Activated naive CD8-positive, alpha-beta T cell treated with anti-CD3 and anti-CD28 coated beads, Interleukin-2, amount 50 U/mL, for 24 hours (primary cell): Measurements from ENCODE around the gene GOLGA6C.
"Not testable (repeated sequence)": the region's sequence is repeated elsewhere in the genome, so short reads cannot be mapped to it uniquely, and the experiment has no call there.

Experiments used
- ATAC-seq: fragments of 150-1000 bp; cut with Tn5 transposase; one replicate; pipeline ENCODE4 v1.10.0; 2021
- DNase-seq: peaks from one replicate; pipeline ENCODE4 v3.0.0; 2021
- H3K27ac Mint-ChIP-seq: one replicate; pipeline ENCODE4 v1.8.0; 2021; ENCODE audit warnings: mild to moderate bottlenecking, mixed read lengths
- H3K27me3 Mint-ChIP-seq: one replicate; pipeline ENCODE4 v1.8.0; 2021; ENCODE audit warnings: mixed read lengths
- H3K36me3 Mint-ChIP-seq: one replicate; pipeline ENCODE4 v1.8.0; 2021; ENCODE audit warnings: low read depth, mixed read lengths
- H3K4me1 Mint-ChIP-seq: one replicate; pipeline ENCODE4 v1.8.0; 2021; ENCODE audit warnings: mixed read lengths
- H3K4me3 Mint-ChIP-seq: one replicate; pipeline ENCODE4 v1.8.0; 2021; ENCODE audit warnings: mild to moderate bottlenecking, moderate library complexity, mixed read lengths
- H3K9me3 Mint-ChIP-seq: one replicate; pipeline ENCODE4 v1.8.0; 2021; ENCODE audit warnings: mixed read lengths

The GOLGA6C gene

GRCh38 chr15:75219507-75219929 lies 38.6 kb upstream of the GOLGA6C start:
- H3K4me1 Mint-ChIP-seq, ATAC-seq, H3K9me3 Mint-ChIP-seq, H3K27me3 Mint-ChIP-seq, H3K4me3 Mint-ChIP-seq, DNase-seq, H3K27ac Mint-ChIP-seq, H3K36me3 Mint-ChIP-seq: not testable (repeated sequence)

DNA sequence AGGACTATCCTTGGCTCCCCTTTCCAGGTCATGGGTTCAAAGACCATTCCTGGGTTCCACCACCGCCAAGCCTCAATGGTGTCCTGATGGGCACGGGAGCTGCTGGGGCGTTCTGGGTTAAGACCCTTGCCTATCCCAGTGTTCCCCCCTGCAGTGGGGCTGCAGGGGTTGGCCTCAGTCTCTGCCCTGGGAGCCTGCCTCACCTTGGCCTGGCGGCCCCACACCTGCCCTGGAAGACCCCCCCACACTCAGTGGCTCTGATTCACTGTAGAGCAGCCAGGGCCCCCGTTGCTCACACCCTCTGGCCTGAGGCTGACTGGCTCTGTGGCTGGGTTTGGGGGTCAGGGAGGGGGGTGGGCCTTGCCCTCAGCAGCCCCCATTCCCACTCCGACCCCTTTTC lies 34.4 kb upstream of the GOLGA6C start:
- Mint-ChIP-seq H3K27me3 (peaks cover 4% of the 10 kb centered on the region), H3K9me3 (no peaks in the 10 kb centered on the region), H3K4me3 (no peak overlapping the region), H3K27ac (no peak overlapping the region), H3K4me1 (no peaks in the 10 kb centered on the region), H3K36me3 (no peaks in the 10 kb centered on the region)
- no peak for ATAC-seq
- no peak for DNase-seq

- H3K36me3 Mint-ChIP-seq = no peaks in the 10 kb centered on the region
- no peaks in the 10 kb centered on the region for H3K9me3 Mint-ChIP-seq
- H3K4me1 Mint-ChIP-seq = no peaks in the 10 kb centered on the region
- no peak overlapping the region for H3K4me3 Mint-ChIP-seq
- no peak for ATAC-seq
- H3K27me3 Mint-ChIP-seq = peaks cover 4% of the 10 kb centered on the region
- no peak overlapping the region for H3K27ac Mint-ChIP-seq
- DNase-seq = no peak
Measured at GRCh38 chr15:75224281-75224680, 33.9 kb upstream of the GOLGA6C start.

DNA sequence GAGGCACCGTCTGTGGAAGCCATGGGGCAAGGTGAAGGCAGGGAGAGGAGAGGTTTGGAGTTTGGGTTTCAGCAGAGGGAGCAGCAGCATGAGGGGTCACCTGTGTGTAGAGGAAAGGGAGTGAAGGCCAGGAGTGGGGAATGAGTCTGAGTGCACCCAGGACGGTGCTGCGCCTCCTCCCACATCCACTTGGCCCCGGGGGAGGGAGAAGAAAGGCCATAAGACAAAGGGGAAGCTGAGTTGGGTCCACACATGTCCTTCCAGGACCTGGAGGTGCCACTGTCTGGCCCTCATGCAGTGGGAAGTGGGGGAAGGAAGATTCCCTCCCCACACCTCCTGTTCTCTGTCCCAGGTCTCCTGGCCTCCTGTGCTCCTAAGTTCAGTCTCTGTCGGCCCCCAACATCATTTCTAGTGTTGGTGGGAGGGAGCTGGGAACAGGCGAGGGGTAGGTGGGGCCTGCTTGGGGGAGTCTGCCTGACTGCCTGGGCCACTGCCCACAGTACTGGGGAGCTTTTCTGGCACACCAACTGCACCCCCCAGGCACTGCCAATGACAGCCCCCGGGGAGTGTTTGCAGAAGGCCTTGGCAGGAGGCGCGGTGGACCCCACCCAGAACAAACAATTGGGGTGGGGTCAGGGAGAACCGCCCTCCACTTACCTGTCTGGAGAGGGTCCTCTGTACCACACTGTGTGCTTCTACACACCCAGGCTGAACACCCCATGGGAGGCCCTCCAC lies 32.9 kb upstream of the GOLGA6C start:
- H3K27ac Mint-ChIP-seq, H3K4me1 Mint-ChIP-seq, H3K9me3 Mint-ChIP-seq, ATAC-seq, H3K27me3 Mint-ChIP-seq, H3K4me3 Mint-ChIP-seq, DNase-seq, H3K36me3 Mint-ChIP-seq: not testable (repeated sequence)

DNA sequence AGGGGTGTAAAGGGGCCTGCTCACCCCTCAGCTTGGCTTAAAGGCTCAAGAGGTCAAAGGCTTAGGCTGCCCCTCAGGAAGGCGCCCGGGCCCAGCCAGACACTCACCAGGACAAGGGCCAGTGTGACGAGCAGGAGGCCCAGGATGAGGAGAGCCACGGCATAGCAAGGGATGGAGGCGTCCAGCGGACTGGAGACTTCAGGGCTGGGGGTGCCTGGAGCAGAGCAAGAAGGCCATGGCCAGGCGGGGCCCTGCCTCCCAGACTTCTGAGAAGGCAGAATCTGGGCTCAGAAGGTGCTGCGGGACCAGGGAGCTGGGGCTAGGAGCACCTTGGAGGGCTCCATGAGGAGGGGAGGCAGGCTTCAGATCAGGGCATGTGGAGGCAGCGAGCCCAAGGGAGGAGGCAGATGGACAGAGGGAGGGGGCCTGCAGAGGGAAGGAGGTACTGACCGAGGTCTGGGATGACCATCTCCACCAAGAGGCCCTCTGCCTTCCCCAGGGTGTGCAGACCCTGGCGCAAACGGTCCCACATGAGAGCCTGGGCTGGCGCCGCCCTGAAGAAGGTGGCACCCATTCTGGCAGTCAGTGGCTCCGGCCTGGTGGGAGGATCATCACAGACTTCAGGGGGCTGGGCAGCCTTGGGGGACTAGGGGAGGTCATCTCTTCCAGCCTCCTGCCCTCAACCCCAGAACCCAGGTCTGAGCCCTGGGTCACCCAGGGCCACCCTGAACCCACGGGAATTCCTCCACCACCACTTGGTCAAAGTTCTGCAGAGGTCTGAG lies 32.0 kb upstream of the GOLGA6C start:
- H3K36me3 Mint-ChIP-seq = no peaks in the 10 kb centered on the region
- H3K4me3 Mint-ChIP-seq = no peak overlapping the region
- no peak overlapping the region for H3K27ac Mint-ChIP-seq
- H3K27me3 Mint-ChIP-seq = peaks cover 7% of the 10 kb centered on the region
- no peaks in the 10 kb centered on the region for H3K4me1 Mint-ChIP-seq
- DNase-seq (no peak), ATAC-seq (no peak)
- no peaks in the 10 kb centered on the region for H3K9me3 Mint-ChIP-seq

- not testable (repeated sequence) for H3K4me1 Mint-ChIP-seq, H3K4me3 Mint-ChIP-seq, H3K27ac Mint-ChIP-seq, H3K36me3 Mint-ChIP-seq, ATAC-seq, H3K9me3 Mint-ChIP-seq, DNase-seq
- peaks cover 14% of the 10 kb centered on the region for H3K27me3 Mint-ChIP-seq
Measured at GRCh38 chr15:75227112-75227511, 31.0 kb upstream of the GOLGA6C start.

- no peaks in the 10 kb centered on the region for H3K4me1 Mint-ChIP-seq
- no peaks in the 10 kb centered on the region for H3K9me3 Mint-ChIP-seq
- H3K36me3 Mint-ChIP-seq = no peaks in the 10 kb centered on the region
- ATAC-seq = no peak
- DNase-seq = no peak
- no peak overlapping the region for H3K27ac Mint-ChIP-seq
- H3K27me3 Mint-ChIP-seq = peaks cover 16% of the 10 kb centered on the region
- H3K4me3 Mint-ChIP-seq = no peak overlapping the region
Measured at GRCh38 chr15:75227663-75228280, 30.4 kb upstream of the GOLGA6C start.

DNA sequence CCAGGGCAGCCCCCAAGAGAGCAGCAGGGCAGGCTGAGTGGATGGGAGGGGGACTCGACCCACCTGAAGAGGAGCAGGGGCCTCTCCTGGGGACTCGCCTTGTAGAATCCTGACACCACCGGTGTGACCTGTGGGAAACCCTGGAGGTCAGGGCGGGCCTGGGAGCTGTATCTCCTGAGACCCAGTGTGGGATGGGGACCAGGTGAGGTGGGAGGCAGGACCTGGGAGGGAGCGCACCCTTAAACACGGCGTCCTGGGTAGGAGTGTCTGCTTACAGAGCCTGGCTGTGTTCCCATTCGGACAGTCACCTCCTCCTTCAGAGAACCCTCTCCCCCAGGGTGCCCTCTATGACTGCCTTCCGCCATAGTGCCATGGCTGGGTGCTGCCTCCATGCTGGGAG lies 29.3 kb upstream of the GOLGA6C start:
- ATAC-seq = no peak
- H3K9me3 Mint-ChIP-seq = no peaks in the 10 kb centered on the region
- no peak overlapping the region for H3K4me3 Mint-ChIP-seq
- no peak overlapping the region for H3K27ac Mint-ChIP-seq
- no peak for DNase-seq
- H3K4me1 Mint-ChIP-seq = no peaks in the 10 kb centered on the region
- H3K27me3 Mint-ChIP-seq = peaks cover 21% of the 10 kb centered on the region
- no peaks in the 10 kb centered on the region for H3K36me3 Mint-ChIP-seq

DNA sequence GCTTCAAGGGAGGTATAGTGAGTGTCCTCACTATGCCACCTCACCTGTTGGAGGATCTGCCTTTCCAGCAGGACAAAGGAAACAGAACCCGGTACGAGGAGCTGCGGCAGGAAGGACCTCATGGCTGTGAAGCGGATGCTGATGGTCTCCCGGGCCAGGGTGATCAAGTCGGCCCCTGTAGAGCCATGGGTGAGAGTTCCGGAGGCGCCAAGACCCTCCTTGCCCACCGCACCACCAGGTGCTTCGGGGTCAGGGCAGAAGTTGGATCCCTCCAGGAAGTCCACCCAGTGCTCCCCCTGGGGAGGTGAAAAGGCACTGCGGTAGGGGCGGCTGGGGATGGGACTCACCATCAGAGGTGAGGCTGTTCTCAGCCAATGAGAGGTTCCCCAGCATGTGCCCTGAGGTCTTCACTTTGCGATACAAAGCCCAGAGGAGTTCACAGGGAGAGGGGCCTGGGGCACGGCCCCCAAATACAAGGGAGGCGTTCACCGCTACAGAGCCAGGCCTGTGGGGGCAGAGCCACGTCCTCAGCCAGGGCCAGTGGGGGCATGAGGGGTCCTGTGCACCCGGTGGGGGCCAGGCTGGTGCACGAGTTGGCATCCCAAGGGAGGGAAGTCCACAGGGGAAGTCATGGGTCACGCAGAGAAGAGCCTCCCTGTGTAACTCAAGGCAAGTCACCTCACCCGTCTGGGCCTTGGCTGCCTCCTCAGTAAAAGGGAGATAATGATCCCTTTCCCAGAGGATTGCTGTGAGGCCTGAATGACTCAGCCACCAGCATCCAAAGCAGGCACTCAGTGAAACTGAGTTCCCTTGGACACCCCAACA lies 28.7 kb upstream of the GOLGA6C start:
- Mint-ChIP-seq H3K4me3 (no peak overlapping the region), H3K27ac (no peak overlapping the region), H3K4me1 (no peaks in the 10 kb centered on the region), H3K9me3 (no peaks in the 10 kb centered on the region), H3K36me3 (no peaks in the 10 kb centered on the region), H3K27me3 (peaks cover 21% of the 10 kb centered on the region)
- DNase-seq (no peak), ATAC-seq (no peak)

DNA sequence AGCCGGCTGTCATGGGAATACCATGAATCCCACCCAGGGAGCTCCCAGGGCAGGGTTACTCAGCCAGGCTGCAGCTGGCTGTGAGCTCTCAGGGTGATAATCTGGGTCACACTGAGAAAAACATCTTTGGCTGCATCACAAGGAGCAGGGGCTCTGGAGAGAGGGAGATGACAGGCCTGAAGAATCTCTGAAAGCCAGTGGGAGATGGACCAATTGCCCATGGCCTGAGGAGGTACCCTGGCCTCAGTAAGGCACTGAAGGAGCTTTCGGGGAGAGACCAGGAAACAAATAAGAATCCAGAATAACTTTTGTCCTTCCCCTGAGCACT lies 28.2 kb upstream of the GOLGA6C start:
- Mint-ChIP-seq H3K27ac (no peak overlapping the region), H3K4me1 (no peaks in the 10 kb centered on the region), H3K36me3 (no peaks in the 10 kb centered on the region), H3K27me3 (peaks cover 23% of the 10 kb centered on the region), H3K4me3 (no peak overlapping the region), H3K9me3 (no peaks in the 10 kb centered on the region)
- ATAC-seq = no peak
- DNase-seq = no peak

- Mint-ChIP-seq H3K4me1 (no peaks in the 10 kb centered on the region), H3K9me3 (no peaks in the 10 kb centered on the region), H3K36me3 (no peaks in the 10 kb centered on the region), H3K27me3 (peaks cover 25% of the 10 kb centered on the region), H3K27ac (no peak overlapping the region), H3K4me3 (no peak overlapping the region)
- no peak for DNase-seq
- no peak for ATAC-seq
Measured at GRCh38 chr15:75230551-75231371, 27.4 kb upstream of the GOLGA6C start.

- H3K4me3 Mint-ChIP-seq = no peak overlapping the region
- no peak for DNase-seq
- peaks cover 27% of the 10 kb centered on the region for H3K27me3 Mint-ChIP-seq
Measured at GRCh38 chr15:75231836-75232235, 26.3 kb upstream of the GOLGA6C start.

DNA sequence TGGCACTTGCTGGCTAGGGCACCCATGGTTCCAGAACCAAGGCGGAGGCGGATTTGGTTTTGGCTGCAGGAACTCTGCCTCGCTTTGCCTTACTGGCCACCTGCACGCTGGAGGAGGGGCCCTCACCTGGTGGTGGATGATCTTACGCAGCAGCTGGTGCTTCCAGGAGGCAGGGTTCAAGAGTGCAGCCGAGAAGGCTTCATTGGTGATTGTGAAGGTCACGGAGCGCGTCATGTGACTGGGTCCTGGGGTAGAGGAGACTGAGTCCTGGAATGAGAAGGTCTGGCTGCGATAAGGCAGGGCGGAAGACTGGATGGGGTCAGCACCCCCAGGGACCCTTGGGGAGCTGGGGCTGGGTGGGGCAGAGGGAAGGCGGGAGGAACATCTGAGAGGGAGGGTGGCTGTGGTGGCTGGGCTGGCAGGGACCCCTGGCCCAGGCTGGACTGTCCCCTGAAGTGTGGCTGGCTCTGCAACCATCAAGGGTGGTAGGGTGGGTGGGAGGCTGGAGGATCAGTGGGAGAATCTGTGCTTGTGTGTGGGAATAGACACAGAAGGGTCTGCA lies 25.8 kb upstream of the GOLGA6C start:
- H3K9me3 Mint-ChIP-seq = no peaks in the 10 kb centered on the region
- DNase-seq (no peak), ATAC-seq (no peak)
- H3K27ac Mint-ChIP-seq = no peak overlapping the region
- H3K27me3 Mint-ChIP-seq = peaks cover 27% of the 10 kb centered on the region
- no peaks in the 10 kb centered on the region for H3K36me3 Mint-ChIP-seq
- no peak overlapping the region for H3K4me3 Mint-ChIP-seq
- H3K4me1 Mint-ChIP-seq = no peaks in the 10 kb centered on the region

More at GRCh38 chr15:75231836-75232235, 26.3 kb upstream of the GOLGA6C start:
- H3K9me3 Mint-ChIP-seq = no peaks in the 10 kb centered on the region
- ATAC-seq = no peak
- no peaks in the 10 kb centered on the region for H3K4me1 Mint-ChIP-seq
- H3K27ac Mint-ChIP-seq = no peak overlapping the region
- no peaks in the 10 kb centered on the region for H3K36me3 Mint-ChIP-seq
